Measurements from ENCODE around the gene PRR12.

DNA sequence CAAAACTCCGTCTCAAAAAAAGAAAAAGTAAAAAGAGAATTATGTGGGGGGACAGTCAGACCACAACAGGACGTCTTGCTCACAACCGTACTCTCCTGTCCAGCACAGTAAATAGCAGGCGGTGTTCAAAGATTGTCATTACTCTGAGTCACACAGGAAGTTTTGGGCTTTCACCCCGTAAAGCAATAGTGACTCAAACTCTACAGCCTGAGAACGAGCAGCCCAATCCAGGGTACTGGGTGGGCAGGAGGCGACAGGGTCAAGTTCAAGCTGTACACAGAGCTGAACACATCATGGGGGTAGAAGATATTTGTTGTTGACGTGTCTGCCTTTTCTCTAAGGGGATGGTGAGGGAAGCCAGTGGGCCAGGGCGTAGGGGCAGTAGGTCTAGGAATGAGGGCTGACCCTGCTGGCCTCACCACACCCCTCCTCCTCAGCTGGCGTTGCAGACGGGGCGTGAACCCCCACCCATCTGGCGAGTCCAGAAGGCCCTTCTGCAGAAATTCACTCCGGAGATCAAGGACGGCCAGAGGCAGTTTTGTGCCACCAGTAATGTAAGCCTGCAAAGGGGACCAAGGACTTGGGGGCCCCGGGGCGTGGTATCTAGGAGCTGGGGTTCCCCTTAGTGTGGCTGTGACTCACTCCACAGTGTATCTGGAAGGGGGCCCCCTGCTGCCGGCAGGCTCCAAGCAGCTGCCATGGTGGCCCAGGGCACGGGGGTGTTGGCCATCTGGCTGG is 23.3 kb downstream of the PRR12 start:
- TF ChIP-seq CTCF (optimal IDR thresholded peaks at IDR 0.05 in 1 of 3, IDR thresholded peaks at IDR 0.05 in 1 of 3, conservative IDR thresholded peaks at IDR 0.05 in 1 of 3; ENCODE audit: extremely low read depth in 1 of 3, insufficient read depth in 2 of 3, low read length in 3 of 3) (no peak), EZH2 (IDR thresholded peaks at IDR 0.05; ENCODE audit: low read length) (no peak)

Measured in keratinocyte (primary cell).